IgD-negative memory B cell (primary cell): ENCODE data around the gene CAPZA1. TPM values are rescaled to one million over a fixed set of nuclear protein-coding genes. Genes with fewer than 3 reads are reported as not detected.
A peak's percentile ranks its signal among the peaks of the same experiment; 100 is the strongest.
"Not testable (repeated sequence)": the region's sequence is repeated elsewhere in the genome, so short reads cannot be mapped to it uniquely, and the experiment has no call there.

Experiments used
- H3K27ac Mint-ChIP-seq, 3 donors: one replicate each; pipeline ENCODE4 v1.8.0; 2020 to 2022; ENCODE audit warnings: mild to moderate bottlenecking in 3 of 3, mixed read lengths in 3 of 3, moderate library complexity in 1 of 3
- H3K27me3 Mint-ChIP-seq: one replicate; pipeline ENCODE4 v1.8.0; 2021; ENCODE audit warnings: mixed read lengths
- H3K36me3 Mint-ChIP-seq: one replicate; pipeline ENCODE4 v1.8.0; 2020; ENCODE audit warnings: mild to moderate bottlenecking, mixed read lengths
- H3K4me1 Mint-ChIP-seq, 3 donors: one replicate each; pipeline ENCODE4 v1.8.0; 2020 to 2022; ENCODE audit warnings: mixed read lengths in 3 of 3, mild to moderate bottlenecking in 1 of 3
- H3K4me3 Mint-ChIP-seq, 4 donors: one replicate each; pipeline ENCODE4 v1.8.0; 2020 to 2022; ENCODE audit warnings: mild to moderate bottlenecking in 4 of 4, mixed read lengths in 4 of 4, moderate library complexity in 3 of 4
- H3K9me3 Mint-ChIP-seq, 3 donors: one replicate each; pipeline ENCODE4 v1.8.0; 2020 to 2021; ENCODE audit warnings: mixed read lengths in 3 of 3, mild to moderate bottlenecking in 1 of 3
- polyA plus RNA-seq: library from polyadenylated mRNA; unstranded; fragments of 300-500 nt; fragmentation: Illumina TruSeq; gene quantifications from one replicate; pipeline ENCODE4 v1.2.3, GENCODE V29; 2021

The CAPZA1 gene
- polyA plus RNA-seq, 1 donor from 2014 or later = 192 TPM

DNA sequence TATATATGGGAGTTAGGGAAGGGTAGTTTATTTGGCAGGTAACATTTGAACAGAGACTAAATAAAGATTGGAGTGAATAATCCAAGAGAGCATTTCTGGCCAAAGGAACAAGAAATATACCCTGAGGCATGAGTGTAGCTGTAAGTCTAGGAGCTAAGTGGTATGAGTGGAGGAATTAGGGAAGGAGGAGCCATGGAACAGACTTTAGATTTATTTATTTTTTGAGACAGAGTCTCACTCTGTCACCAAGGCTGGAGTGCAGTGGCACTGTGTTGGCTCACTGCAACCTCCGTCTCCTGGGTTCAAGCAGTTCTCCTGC, 18.4 kb downstream of the CAPZA1 start:
- Mint-ChIP-seq H3K36me3 (peaks cover 11% of the 10 kb centered on the region), H3K9me3 (no peaks in the 10 kb centered on the region), H3K27ac (peak overlapping the region in 2 of 3 donors; percentile 3 to 88), H3K27me3 (no peaks in the 10 kb centered on the region), H3K4me3 (peak overlapping the region in 1 of 4 donors; percentile 61), H3K4me1 (peaks cover 40 to 48% (median 44%) of the 10 kb centered on the region in 3 donors)

DNA sequence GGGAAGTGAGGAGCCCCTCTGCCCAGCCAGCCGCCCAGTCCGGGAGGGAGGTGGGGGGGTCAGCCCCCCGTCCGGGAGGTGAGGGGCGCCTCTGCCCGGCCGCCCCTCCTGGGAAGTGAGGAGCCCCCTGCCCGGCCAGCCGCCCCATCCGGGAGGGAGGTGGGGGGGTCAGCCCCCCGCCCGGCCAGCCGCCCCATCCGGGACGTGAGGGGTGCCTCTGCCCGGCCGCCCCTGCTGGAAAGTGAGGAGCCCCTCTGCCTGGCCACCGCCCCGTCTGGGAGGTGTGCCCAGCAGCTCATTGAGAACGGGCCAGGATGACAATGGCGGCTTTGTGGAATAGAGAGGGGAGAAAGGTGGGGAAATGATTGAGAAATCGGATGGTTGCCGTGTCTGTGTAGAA, 20.8 kb downstream of the CAPZA1 start:
- not testable (repeated sequence) for H3K4me3 Mint-ChIP-seq
- peak overlapping the region in 1 of 3 donors; percentile 86 for H3K27ac Mint-ChIP-seq

DNA sequence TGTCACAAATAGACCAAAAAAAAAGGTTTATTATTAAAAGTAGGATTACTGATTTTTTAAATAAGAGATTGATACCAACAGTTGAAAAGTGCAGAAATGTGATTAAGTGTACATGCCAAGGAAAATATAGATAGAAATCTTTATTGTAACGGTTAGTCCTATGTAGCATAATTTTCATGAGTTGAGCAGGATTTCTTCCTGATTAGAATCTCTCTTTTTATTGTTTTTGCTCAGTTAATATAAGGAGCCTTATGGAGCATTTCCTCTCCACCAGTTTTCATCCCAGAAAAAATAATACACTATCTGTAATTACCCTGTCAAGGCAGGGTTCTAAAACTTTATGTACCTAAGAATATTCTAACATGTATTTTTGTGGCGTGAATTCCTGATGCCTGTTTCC, 23.4 kb downstream of the CAPZA1 start:
- no peaks in the 10 kb centered on the region for H3K27me3 Mint-ChIP-seq
- peaks cover 20 to 23% (median 23%) of the 10 kb centered on the region in 3 donors for H3K4me1 Mint-ChIP-seq
- no peaks in the 10 kb centered on the region for H3K9me3 Mint-ChIP-seq
- H3K4me3 Mint-ChIP-seq = peak overlapping the region in 1 of 4 donors; percentile 15
- H3K36me3 Mint-ChIP-seq = peaks cover 6% of the 10 kb centered on the region
- peak overlapping the region in 1 of 3 donors; percentile 31 for H3K27ac Mint-ChIP-seq

More for the DNA sequence above, 20.8 kb downstream of the CAPZA1 start:
- peaks cover 31 to 32% (median 31%) of the 10 kb centered on the region in 3 donors for H3K4me1 Mint-ChIP-seq
- not testable (repeated sequence) for H3K27me3 Mint-ChIP-seq, H3K9me3 Mint-ChIP-seq, H3K36me3 Mint-ChIP-seq

DNA sequence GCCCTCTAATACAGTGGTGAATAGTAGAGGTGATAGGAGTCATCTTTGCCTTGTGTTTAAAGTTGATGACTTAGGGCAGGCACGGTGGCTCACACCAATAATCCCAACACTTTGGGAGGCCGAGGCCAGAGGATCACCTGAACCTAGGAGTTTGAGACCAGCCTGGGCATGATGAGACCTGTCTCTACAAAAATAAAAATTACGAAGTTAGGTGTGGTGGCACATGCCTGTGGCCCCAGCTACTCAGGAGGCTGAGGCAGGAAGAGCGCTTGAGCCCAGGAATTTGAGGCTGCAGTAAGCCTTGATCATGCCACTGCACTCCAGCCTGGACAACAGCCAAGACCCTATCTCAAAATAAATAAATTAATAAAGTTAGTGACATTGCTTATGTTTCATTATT, 26.6 kb downstream of the CAPZA1 start:
- Mint-ChIP-seq H3K27ac (peak overlapping the region in 1 of 3 donors; percentile 21), H3K4me3 (peak overlapping the region in 1 of 4 donors; percentile 17), H3K9me3 (no peaks in the 10 kb centered on the region), H3K4me1 (peaks cover 20 to 24% (median 23%) of the 10 kb centered on the region in 3 donors), H3K36me3 (peaks cover 5% of the 10 kb centered on the region), H3K27me3 (no peaks in the 10 kb centered on the region)

DNA sequence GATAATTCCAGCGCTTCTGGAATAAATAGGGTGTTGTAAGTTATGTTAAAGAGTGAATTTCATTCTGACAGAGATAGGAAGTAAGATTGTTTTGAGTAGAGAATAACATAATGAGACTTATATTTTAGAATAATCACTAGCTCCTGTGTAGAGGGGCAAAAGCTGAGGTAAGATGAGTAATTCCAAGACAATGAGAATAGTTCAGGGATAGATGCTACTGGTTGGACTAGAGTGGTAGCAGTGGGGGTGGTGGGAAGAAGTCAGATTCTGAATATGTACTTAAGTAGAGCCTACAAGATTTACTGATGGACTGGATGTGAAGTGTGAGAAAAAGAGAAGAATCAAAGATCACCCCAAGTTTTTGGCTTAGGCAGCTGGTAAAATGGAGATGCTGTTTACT, 31.6 kb downstream of the CAPZA1 start:
- no peak overlapping the region for H3K4me3 Mint-ChIP-seq
- peaks cover 1% of the 10 kb centered on the region for H3K36me3 Mint-ChIP-seq
- H3K27me3 Mint-ChIP-seq = no peaks in the 10 kb centered on the region
- H3K9me3 Mint-ChIP-seq = no peaks in the 10 kb centered on the region
- H3K27ac Mint-ChIP-seq = peak overlapping the region in 1 of 3 donors; percentile 26
- peaks cover 7 to 11% (median 7%) of the 10 kb centered on the region in 3 donors for H3K4me1 Mint-ChIP-seq

DNA sequence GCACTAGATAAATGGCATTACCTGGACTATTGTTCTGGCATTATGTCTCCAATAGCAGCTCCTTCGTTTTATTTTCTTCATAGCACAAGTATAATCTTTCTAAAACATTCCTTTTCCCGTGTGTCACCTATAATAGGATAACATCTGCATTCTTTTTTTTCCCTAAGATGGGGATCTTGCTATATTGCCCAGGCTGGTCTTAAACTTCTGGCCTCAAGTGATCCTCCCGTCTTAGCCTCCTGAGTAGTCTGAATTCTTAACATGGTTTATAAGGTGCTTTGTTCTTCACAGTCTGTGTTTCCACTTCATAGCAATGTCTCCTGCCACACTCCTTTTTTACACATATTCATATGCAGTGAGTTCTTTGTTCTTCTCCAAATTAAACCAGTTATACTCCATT, 46.2 kb downstream of the CAPZA1 start:
- Mint-ChIP-seq H3K4me3 (no peak overlapping the region), H3K9me3 (no peaks in the 10 kb centered on the region), H3K4me1 (peaks cover 3 to 12% (median 6%) of the 10 kb centered on the region in 3 donors), H3K27ac (no peak overlapping the region), H3K27me3 (no peaks in the 10 kb centered on the region), H3K36me3 (peaks cover 8% of the 10 kb centered on the region)

DNA sequence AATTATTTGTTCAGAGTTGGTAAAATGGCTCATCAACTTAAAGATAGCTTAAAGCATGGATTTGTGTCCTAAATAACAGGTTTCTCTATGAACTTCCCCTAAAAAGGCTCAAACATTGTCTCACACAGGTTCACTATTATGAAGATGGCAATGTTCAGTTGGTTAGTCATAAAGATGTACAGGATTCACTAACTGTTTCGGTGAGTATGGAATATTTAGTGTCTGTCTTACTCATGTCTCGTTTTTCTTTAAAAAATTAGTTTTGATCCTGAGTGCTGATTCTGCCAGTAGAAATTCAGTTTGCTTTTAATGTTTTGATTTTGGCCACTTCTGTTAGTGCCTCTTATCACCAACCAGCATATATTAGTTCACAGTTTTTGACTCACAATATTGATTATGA, 47.3 kb downstream of the CAPZA1 start:
- Mint-ChIP-seq H3K27ac (peak overlapping the region in 2 of 3 donors; percentile 2 to 4), H3K36me3 (peaks cover 4% of the 10 kb centered on the region), H3K9me3 (no peaks in the 10 kb centered on the region), H3K27me3 (no peaks in the 10 kb centered on the region), H3K4me1 (peaks cover 3 to 12% (median 6%) of the 10 kb centered on the region in 3 donors), H3K4me3 (no peak overlapping the region)

DNA sequence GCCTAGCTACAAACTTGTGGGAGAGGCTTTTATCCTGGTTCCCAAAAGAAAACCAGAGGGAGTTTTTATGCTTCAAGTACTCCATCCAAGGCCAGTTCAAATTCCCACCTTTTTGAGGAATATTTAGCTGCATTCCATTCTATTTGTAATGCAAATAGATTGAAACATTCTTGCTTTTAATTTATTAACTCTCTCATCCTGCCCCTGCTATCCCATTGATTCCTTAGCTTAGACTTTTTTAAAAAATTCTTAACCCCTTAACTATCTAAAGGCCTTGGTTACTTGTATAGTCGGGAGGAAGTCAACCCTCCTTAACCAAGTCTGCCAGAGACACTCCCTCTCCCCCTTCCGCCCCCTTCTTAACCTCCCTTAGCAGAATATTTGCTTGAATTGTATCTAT, 52.4 kb downstream of the CAPZA1 start:
- Mint-ChIP-seq H3K9me3 (no peaks in the 10 kb centered on the region), H3K27ac (no peak overlapping the region), H3K4me1 (peaks cover 25 to 28% (median 28%) of the 10 kb centered on the region in 3 donors), H3K4me3 (peak overlapping the region in 1 of 4 donors; percentile 76), H3K36me3 (peaks cover 1% of the 10 kb centered on the region), H3K27me3 (no peaks in the 10 kb centered on the region)

DNA sequence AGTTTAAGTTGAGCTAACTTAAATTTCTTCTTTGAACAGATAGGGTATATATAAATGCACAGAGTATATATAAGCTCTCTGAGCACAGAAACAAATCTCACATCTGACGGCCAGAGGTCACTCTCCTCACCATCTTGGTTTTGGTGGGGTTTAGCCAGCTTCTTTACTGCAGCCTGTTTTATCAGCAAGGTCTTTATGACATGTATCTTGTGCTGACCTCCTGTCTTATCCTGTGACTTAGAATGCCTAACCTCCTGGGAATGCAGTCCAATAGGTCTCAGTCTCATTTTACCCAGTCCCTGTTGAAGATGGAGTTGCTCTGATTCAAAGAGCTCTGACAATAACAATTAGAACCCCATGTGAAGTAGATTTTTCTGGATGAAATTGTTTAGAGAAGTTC, 53.2 kb downstream of the CAPZA1 start:
- Mint-ChIP-seq H3K4me1 (peaks cover 22 to 28% (median 28%) of the 10 kb centered on the region in 3 donors), H3K9me3 (no peaks in the 10 kb centered on the region), H3K4me3 (peak overlapping the region; percentile 13 to 80 (median 62)), H3K27me3 (no peaks in the 10 kb centered on the region), H3K27ac (peak overlapping the region; percentile 3 to 94 (median 54)), H3K36me3 (peaks cover 1% of the 10 kb centered on the region)

DNA sequence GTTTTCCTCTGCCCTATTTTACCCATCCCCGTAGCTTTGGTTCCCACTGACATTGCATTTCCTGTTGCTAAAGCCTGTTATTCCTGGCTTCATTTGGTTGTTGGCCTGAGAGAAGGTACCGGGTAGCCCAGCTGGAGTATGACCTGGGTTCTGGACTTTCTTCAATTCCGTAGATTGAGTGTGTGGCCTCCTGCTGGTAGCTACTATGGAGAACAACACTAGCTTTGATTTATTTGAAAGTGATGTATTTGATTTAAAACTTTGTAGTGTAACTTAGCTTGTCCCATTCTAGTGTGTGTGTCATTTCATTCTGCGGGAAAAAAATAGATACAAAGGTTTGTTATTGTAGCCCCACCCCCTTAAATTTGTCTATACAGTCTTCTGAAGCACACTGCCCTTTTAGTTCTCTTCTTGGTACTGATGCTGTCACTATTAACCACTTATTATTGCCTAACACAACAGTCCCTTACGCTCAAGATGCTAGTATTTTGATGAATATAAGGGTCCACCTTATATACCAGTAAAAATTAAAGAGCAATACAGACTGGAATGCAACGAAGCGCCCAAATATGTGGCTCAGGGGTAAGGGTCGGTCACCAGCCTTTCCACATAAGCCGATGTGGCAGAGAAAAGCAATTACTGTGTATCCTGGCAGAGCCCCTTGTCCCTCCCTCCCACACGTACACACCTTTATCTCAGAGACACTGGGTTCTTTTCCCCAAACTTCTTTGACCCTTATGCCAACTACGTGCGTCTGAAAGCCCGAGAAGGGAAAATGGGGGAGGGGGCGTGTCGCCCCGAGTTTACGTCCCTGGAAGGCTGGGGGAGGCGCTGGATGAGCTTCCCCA, 54.2 kb downstream of the CAPZA1 start:
- Mint-ChIP-seq H3K4me3 (peak overlapping the region; percentile 76 to 97 (median 94)), H3K27me3 (no peaks in the 10 kb centered on the region), H3K36me3 (no peaks in the 10 kb centered on the region), H3K9me3 (no peaks in the 10 kb centered on the region), H3K27ac (peak overlapping the region; percentile 54 to 94 (median 82)), H3K4me1 (peaks cover 19 to 27% (median 23%) of the 10 kb centered on the region in 3 donors)

DNA sequence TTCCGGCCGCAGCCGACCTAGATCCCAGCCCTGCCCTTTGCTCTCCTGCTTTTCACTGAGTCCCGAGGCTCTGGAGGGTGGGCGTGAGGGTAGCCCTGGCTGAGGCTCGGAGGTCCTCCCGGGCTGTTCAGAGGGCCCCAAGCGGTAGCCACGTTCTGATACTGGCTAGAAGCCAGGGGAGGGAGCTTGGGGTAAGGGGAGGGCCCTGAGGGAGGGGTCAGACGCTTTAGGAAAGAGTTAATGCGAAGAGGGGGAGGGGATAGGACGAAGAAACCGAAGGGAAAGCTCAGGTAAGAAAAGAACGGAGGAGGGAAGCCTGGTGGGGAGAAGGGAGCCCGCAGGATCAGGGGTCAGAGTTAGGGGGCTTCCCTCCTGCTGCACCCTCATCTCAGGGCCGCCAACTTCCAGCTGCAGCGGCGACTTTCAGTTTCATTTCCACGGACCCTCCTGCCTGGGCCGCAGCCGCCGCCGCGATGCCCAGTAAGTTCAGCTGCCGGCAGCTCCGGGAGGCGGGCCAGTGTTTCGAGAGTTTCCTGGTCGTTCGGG, 54.9 kb downstream of the CAPZA1 start, which contains the start of gene MOV10:
MOV10 (plus strand) TSS at position 220 of the 546 bp plus-strand sequence; CDS start at position 474, 254 bp downstream.
- Mint-ChIP-seq H3K9me3 (no peaks in the 10 kb centered on the region), H3K4me1 (peaks cover 19 to 25% (median 23%) of the 10 kb centered on the region in 3 donors), H3K4me3 (peak within 1 kb of the TSS; percentile 76 to 97 (median 94)), H3K27ac (peak within 1 kb of the TSS; percentile 54 to 94 (median 85)), H3K36me3 (no peaks in the 10 kb centered on the region), H3K27me3 (no peaks in the 10 kb centered on the region)

DNA sequence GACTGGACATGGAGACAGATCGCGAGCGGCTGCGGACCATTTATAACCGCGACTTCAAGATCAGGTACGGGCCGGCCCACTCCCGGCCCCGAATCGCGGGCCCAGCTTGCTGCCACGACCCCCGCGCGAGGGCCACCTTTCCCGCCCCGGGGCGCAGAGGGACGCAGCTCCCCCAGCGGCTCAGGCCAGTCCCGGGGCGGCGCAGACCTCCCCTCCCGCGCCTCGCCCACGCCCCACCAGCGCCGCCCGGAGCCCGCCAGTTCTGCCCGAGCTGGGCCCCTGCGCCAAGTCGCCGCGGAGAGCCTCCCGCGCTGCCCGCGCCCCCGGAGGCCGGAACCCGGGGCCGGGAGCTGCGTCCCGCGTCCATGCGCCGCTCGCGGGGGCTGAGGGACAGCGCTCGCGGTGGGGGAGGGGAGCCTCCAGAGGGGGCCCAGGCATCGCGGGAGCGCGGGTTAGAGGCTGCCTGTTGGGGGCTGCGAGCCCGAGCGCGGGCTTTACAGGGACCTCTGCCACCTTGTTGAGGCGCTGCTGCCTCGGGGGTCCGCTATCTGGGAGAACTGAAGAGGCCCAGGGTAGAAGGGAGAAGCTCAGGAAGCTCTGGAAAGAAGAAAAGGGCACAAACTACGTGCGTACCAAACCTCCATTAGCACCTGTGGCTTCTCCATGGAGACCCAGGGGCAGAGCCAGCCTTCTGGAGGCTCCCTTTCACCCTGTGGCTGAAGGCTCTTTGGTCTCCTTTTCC, 55.5 kb downstream of the CAPZA1 start:
- peak overlapping the region; percentile 76 to 97 (median 94) for H3K4me3 Mint-ChIP-seq
- peaks cover 19 to 25% (median 21%) of the 10 kb centered on the region in 3 donors for H3K4me1 Mint-ChIP-seq
- H3K36me3 Mint-ChIP-seq = no peaks in the 10 kb centered on the region
- H3K27me3 Mint-ChIP-seq = no peaks in the 10 kb centered on the region
- no peaks in the 10 kb centered on the region for H3K9me3 Mint-ChIP-seq
- H3K27ac Mint-ChIP-seq = peak overlapping the region; percentile 54 to 94 (median 85)

DNA sequence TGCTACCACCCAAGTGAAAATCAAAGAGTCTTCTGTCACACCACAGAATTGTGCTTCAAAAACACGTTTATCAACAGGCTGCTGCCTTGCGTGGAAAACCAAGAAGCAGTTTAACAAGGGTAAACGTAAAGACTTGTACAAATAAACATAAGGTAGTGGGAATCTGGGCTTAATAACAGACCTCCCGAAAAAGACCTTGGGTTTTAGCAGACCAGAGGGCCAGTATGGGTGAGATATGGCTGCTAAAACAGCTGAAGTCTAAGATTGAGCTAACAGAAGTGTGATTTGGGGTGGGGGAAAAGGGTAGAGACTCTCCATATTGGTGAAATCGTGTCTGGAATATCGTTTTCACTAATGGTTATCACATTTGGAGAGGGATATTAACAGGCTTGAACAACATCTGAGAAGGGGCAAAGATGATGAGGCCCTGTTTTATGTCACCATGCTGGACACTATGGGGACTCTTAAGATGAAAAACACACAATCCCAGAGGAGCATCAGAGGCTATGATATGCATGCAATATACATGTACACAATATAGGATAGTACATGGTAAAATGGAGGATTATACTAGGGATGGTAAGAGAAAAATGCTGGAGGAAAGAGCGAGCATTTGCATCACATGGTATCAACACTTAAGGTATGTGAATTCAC, 56.2 kb downstream of the CAPZA1 start:
- Mint-ChIP-seq H3K27ac (peak overlapping the region in 2 of 3 donors; percentile 18 to 64), H3K4me1 (peaks cover 19 to 25% (median 21%) of the 10 kb centered on the region in 3 donors), H3K4me3 (peak overlapping the region; percentile 63 to 96 (median 76)), H3K9me3 (no peaks in the 10 kb centered on the region), H3K36me3 (no peaks in the 10 kb centered on the region), H3K27me3 (no peaks in the 10 kb centered on the region)

DNA sequence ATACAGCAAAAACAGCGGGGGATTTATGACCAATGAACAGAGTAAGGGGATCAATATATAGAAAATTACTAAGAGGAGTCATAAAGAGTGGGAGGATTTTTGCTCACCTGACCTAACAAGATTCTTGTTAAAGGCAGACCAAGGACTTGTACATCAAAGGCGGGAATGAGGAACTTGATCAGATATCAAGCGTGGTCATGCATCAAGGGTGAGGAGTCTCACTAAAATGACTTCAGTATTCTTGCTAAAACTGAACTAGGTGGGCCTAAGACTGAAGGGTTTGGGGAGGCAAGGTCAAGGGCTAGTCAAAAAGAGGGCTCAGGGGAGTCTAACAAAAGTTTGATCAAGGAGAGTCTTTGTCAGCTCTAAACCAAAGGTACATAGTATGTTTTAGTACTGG, 56.9 kb downstream of the CAPZA1 start:
- Mint-ChIP-seq H3K27me3 (no peaks in the 10 kb centered on the region), H3K36me3 (no peaks in the 10 kb centered on the region), H3K4me1 (peaks cover 19 to 25% (median 21%) of the 10 kb centered on the region in 3 donors), H3K9me3 (no peaks in the 10 kb centered on the region), H3K4me3 (peak overlapping the region; percentile 22 to 63 (median 52)), H3K27ac (peak overlapping the region in 1 of 3 donors; percentile 7)
